ENCODE data around the gene POLE. TPM values are rescaled to one million over a fixed set of nuclear protein-coding genes. Genes with fewer than 3 reads are reported as not detected.
"Not testable (repeated sequence)": the region's sequence is repeated elsewhere in the genome, so short reads cannot be mapped to it uniquely, and the experiment has no call there.

POLE gene
- total RNA-seq, 1 donor = 19.6 TPM

DNA sequence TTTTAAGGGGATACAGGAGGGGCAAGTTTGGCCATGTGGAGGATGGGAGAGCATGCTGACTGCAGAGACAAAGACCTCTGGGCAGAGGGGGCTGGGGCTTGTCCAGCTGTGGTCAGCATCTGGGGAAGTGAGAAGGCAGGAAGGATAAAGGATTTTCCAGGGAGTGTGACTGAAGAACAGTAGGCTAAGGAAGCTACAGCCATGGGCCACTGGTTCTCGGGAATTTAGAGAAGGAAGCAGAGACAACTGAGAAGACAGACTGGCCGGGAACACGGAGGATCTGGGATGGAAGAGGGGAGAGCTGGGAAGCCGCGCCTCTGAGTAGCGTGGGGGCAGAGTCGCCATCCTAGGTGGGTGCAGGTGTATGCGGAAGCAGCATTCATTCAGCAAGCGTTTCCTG lies 16.5 kb upstream of the POLE start:
- H3K4me1 ChIP-seq (ENCODE audit: insufficient read depth, low read length) = no peaks in the 10 kb centered on the region
- no peaks in the 10 kb centered on the region for H3K9me3 ChIP-seq (ENCODE audit: low read depth, low read length)
- no peak overlapping the region for H3K4me3 ChIP-seq (ENCODE audit: low read length)
- no peaks in the 10 kb centered on the region for H3K27me3 ChIP-seq (ENCODE audit: insufficient read depth, low read length)

DNA sequence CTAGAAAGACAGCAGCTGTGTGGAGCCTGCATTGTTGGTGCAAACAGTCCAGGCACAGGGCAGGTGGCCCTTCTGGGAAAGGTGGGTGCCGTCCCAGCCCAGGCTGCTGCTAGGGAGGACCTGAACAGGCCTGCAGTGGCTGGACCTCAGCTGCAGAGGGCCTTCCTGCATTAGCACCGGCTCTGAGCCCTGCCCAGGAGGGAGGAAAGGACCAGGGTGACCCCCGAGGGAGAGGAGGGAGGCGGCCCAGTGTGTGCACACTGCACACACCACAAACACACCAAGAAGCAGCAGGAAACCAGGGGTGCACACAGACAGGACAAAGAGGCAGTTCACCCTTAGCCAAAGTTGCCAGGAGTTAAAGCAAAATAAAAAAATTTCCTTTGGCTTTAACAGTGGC lies 15.5 kb upstream of the POLE start:
- no peak overlapping the region for H3K4me3 ChIP-seq (ENCODE audit: low read length)
- H3K27me3 ChIP-seq (ENCODE audit: insufficient read depth, low read length) = no peaks in the 10 kb centered on the region
- no peaks in the 10 kb centered on the region for H3K4me1 ChIP-seq (ENCODE audit: insufficient read depth, low read length)
- H3K9me3 ChIP-seq (ENCODE audit: low read depth, low read length) = no peaks in the 10 kb centered on the region

DNA sequence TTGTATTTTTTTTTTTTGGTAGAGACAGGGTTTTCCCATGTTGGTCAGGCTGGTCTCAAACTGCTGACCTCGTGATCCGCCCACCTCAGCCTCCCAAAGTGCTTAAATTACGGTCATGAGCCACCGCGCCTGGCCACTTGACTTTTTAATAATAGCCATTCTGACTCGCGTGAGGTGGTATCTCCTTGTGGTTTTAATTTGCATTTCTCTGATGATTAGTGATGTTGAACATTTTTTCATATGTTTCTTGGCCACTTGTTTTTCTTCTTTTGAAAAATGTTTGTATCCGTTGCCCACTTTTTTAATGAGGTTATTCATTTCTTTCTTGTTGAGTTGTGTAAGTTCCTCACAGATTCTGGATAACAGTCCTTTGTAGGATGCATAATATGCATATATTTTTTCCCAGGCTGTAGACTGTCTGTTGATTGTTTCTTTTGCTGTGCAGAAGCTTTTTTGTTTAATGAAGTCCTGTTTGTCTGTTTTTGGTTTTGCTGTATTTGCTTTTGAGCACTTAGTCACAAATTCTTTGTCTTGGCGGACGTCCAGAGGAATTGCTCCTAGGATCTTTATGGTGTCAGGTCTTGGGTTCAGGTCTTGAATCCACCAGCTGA lies 13.2 kb upstream of the POLE start:
- H3K4me3 ChIP-seq (ENCODE audit: low read length) = no peak overlapping the region
- H3K27me3 ChIP-seq (ENCODE audit: insufficient read depth, low read length) = no peaks in the 10 kb centered on the region
- no peaks in the 10 kb centered on the region for H3K4me1 ChIP-seq (ENCODE audit: insufficient read depth, low read length)
- H3K9me3 ChIP-seq (ENCODE audit: low read depth, low read length) = no peaks in the 10 kb centered on the region

DNA sequence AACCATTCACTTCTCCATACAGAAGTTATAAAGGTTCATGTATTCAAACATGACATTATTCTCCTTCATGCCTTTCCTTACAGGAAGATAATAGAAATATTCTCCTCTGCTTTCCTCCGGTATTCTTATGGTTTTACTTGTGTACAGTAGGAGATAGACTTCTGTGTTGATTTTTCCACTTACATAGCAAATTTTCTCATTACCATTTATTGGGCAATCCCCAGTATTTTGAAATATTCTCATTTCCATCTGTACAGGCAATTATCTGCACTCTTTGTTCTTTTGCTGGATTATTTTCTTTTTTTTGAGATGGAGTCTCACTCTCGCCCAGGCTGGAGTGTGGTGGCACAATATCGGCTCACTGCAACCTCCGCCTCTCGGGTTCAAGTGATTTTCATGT lies 11.2 kb upstream of the POLE start:
- Histone ChIP-seq H3K4me3 (ENCODE audit: low read length) (no peak overlapping the region), H3K27me3 (ENCODE audit: insufficient read depth, low read length) (no peaks in the 10 kb centered on the region), H3K9me3 (ENCODE audit: low read depth, low read length) (no peaks in the 10 kb centered on the region), H3K4me1 (ENCODE audit: insufficient read depth, low read length) (no peaks in the 10 kb centered on the region)

DNA sequence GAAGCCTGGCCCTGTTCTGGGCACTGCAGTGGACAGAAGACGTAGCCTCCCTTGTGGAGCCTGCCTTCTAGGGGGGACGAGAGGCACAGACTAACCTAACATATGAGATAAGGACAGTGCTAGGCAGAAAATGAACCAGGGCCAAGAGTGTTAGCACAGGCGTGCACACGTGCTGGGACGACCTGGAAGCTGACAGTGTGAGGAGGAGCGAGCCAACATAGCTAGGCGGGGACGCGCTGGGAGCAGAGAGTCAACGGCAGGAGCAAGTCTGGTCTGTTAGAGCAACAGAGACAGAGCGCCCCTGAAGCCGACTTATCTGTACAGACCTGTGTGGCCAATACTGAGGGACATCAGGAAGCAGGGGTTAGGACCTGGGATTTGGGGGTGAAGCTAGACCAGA lies 8.3 kb upstream of the POLE start:
- Histone ChIP-seq H3K4me1 (ENCODE audit: insufficient read depth, low read length) (no peaks in the 10 kb centered on the region), H3K9me3 (ENCODE audit: low read depth, low read length) (no peaks in the 10 kb centered on the region), H3K27me3 (ENCODE audit: insufficient read depth, low read length) (no peaks in the 10 kb centered on the region), H3K4me3 (ENCODE audit: low read length) (no peak overlapping the region)

DNA sequence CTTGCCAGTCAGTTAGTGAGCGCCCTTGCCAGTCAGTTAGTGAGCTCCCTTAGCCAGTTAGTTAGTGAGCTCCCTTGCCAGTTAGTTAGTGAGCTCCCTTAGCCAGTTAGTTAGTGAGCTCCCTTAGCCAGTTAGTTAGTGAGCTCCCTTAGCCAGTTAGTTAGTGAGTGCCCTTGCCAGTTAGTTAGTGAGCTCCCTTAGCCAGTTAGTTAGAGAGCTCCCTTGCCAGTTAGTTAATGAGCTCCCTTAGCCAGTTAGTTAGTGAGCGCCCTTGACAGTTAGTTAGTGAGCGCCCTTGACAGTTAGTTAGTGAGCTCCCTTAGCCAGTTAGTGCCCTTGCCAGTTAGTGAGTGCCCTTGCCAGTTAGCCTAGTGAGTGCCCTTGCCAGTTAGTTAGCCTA lies 7.7 kb upstream of the POLE start:
- not testable (repeated sequence) for H3K4me3 ChIP-seq (ENCODE audit: low read length); H3K27me3 ChIP-seq (ENCODE audit: insufficient read depth, low read length); H3K4me1 ChIP-seq (ENCODE audit: insufficient read depth, low read length)

DNA sequence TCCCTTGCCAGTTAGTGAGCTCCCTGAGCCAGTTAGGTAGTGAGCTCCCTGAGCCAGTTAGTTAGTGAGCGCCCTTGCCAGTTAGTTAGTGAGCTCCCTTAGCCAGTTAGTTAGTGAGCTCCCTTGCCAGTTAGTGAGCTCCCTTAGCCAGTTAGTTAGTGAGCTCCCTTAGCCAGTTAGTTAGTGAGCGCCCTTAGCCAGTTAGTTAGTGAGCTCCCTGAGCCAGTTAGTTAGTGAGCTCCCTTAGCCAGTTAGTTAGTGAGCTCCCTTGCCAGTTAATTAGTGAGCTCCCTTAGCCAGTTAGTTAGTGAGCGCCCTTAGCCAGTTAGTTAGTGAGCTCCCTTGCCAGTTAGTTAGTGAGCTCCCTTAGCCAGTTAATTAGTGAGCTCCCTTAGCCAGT lies 4.9 kb upstream of the POLE start:
- H3K4me1 ChIP-seq (ENCODE audit: insufficient read depth, low read length); H3K27me3 ChIP-seq (ENCODE audit: insufficient read depth, low read length); H3K9me3 ChIP-seq (ENCODE audit: low read depth, low read length); H3K4me3 ChIP-seq (ENCODE audit: low read length): not testable (repeated sequence)

More for the DNA sequence above, 7.7 kb upstream of the POLE start:
- H3K9me3 ChIP-seq (ENCODE audit: low read depth, low read length) = not testable (repeated sequence)

DNA sequence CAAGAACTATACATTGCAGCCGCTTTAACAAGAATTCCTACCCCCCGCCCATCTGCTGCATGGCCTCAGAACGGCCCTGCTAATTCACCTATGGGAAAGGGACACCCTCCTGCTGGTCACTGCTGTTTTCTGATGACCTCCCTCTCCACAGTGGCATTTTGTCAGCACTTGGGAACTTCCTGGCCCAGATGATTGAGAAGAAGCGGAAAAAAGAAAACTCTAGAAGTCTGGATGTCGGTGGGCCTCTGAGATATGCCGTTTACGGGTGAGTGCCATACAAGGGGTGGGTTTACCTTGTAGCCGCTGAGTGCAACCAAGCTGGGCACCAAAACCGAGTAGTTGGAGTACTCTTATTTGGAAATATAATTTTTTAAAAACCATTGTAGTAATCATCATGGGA lies 3.0 kb upstream of the POLE start:
- Histone ChIP-seq H3K9me3 (ENCODE audit: low read depth, low read length) (no peaks in the 10 kb centered on the region), H3K4me3 (ENCODE audit: low read length) (no peak overlapping the region), H3K27me3 (ENCODE audit: insufficient read depth, low read length) (no peaks in the 10 kb centered on the region), H3K4me1 (ENCODE audit: insufficient read depth, low read length) (peaks cover 14% of the 10 kb centered on the region)

DNA sequence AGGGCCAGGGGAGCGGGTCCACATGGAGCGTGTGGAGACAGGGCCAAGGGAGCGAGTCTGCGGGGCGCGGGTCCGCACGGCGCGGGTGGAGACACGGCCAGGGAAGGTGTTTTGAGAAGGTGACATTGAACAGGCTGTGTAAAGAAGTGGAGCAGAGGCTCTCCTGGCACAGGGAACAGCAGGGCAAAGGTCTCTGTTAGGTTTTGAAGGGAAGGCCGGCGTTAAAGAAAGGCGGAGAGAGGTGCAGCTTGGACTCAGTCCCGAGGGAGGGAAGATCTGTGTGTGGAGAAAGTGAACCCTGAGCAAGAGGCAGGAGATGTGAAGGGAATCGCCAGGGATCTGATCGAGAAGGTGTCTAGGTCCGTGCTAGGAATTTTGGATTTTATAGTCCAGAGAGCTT lies 2.1 kb upstream of the POLE start:
- no peak overlapping the region for H3K4me3 ChIP-seq (ENCODE audit: low read length)
- no peaks in the 10 kb centered on the region for H3K27me3 ChIP-seq (ENCODE audit: insufficient read depth, low read length)
- no peaks in the 10 kb centered on the region for H3K9me3 ChIP-seq (ENCODE audit: low read depth, low read length)
- H3K4me1 ChIP-seq (ENCODE audit: insufficient read depth, low read length) = peaks cover 14% of the 10 kb centered on the region

DNA sequence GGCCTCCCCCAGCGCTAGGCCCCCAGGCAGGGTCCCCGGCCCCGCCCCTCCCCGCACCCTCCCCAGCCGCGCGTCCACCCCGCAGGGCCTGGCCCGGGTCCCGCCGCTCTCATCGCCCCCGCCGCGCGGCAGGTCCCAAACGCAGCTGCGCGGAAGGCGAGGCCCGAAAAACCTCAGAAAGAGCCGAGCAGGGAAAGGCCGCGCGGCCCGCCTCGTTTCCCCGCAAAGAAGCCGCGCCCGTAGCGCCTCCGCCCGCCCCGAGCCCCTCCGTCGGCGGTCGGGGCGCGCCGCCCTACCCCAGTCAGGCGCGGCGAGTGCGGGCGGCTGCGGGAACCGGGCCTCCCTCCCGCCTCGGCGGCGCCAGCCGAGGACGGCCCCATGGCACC lies 324 bp downstream of the POLE start:
- H3K27me3 ChIP-seq (ENCODE audit: insufficient read depth, low read length) = no peaks in the 10 kb centered on the region
- peak overlapping the region; percentile 63 for H3K4me3 ChIP-seq (ENCODE audit: low read length)
- no peaks in the 10 kb centered on the region for H3K9me3 ChIP-seq (ENCODE audit: low read depth, low read length)
- H3K4me1 ChIP-seq (ENCODE audit: insufficient read depth, low read length) = peaks cover 14% of the 10 kb centered on the region

DNA sequence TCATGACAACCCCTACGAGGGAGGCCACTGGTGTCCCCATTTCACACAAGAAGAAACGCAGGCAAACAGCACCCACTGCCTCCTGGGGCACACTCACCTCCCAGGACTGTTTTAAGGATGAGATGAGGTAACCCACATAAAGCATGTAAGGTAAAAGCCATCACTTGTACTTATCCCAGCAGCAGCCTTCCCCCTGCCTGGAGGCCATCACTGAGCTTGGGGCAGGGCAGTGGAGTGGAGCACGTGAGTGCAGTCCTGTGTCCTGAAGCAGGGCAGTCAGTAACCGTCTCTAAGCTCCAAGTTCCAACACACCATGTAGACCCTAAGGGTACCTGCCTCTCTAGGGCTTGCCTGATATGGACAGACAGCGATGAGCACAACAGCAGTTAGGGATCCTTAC lies 1.7 kb downstream of the POLE start:
- no peaks in the 10 kb centered on the region for H3K27me3 ChIP-seq (ENCODE audit: insufficient read depth, low read length)
- H3K9me3 ChIP-seq (ENCODE audit: low read depth, low read length) = no peaks in the 10 kb centered on the region
- H3K4me3 ChIP-seq (ENCODE audit: low read length) = no peak overlapping the region
- peaks cover 14% of the 10 kb centered on the region for H3K4me1 ChIP-seq (ENCODE audit: insufficient read depth, low read length)

DNA sequence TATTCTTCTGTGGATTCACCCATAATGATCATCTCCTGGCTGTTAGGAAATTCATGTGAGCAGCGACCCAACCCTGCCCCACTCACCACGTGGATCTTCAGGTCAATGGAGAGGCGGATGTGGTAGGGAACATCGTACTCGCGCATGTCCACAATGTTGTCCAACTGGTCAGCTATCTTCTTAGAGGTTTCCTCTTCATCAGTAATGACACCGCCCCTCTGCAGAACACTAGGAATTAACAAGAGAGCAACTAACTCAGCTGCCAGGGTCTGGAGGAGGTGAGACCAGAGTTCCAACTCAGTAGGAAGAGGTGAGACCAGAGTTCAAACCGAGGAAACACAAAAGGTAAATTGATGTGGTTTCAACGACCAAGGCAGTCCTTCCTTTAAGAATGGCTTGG lies 9.7 kb downstream of the POLE start:
- Histone ChIP-seq H3K4me1 (ENCODE audit: insufficient read depth, low read length) (no peaks in the 10 kb centered on the region), H3K9me3 (ENCODE audit: low read depth, low read length) (no peaks in the 10 kb centered on the region), H3K27me3 (ENCODE audit: insufficient read depth, low read length) (no peaks in the 10 kb centered on the region), H3K4me3 (ENCODE audit: low read length) (no peak overlapping the region)

DNA sequence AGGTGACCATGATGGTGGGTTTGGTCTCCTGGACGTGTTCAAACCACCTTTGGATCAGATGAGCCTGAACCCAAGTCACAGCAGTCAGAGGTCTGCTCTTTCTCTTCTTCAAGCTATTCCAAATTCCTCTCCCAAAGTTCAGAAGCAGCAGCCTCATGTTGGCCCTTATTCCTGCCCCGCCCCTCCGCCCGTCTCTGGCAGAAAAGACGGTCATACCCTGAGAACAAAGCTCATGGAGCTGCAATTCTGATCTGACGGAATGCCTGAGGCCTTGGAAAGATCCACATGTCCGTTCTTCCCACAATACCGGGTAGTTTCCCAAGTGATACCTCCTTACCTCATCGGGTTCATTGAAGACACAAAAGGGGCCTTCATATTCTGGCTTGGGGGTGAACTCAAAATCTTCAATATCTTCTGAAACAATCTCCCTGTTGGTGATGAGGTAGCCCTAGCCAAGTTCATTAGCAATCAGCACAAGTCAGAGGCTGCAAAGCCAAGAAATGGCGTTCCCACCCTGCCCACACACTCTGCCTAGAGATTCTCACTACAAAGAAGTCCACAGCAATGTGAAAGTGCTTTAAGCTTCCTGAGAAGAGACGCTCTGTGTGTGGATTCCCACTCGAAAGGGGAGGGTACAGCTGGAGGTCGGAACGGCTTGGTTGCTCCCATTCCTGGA lies 11.2 kb downstream of the POLE start:
- Histone ChIP-seq H3K4me3 (ENCODE audit: low read length) (no peak overlapping the region), H3K9me3 (ENCODE audit: low read depth, low read length) (no peaks in the 10 kb centered on the region), H3K27me3 (ENCODE audit: insufficient read depth, low read length) (no peaks in the 10 kb centered on the region), H3K4me1 (ENCODE audit: insufficient read depth, low read length) (no peaks in the 10 kb centered on the region)

DNA sequence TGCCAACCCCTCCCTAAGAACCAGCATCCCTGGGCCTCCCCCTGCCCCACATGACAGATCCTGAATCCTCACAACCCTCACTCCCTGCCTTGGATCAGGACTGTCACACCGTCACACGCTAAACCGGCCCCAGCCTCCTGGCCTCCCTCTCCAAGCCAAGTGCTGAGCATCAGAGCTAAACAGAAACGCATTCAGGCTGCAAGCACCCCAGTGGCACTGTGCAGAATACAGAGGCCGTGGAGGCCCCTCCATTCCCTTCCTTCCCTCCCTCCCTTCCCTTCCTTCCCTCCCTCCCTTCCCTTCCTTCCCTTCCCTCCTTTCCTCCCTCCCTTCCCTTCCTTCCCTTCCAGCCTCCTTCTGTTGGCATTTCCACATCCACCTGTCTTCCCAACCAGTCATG lies 12.6 kb downstream of the POLE start:
- Histone ChIP-seq H3K9me3 (ENCODE audit: low read depth, low read length) (no peaks in the 10 kb centered on the region), H3K4me1 (ENCODE audit: insufficient read depth, low read length) (no peaks in the 10 kb centered on the region), H3K4me3 (ENCODE audit: low read length) (no peak overlapping the region)

DNA sequence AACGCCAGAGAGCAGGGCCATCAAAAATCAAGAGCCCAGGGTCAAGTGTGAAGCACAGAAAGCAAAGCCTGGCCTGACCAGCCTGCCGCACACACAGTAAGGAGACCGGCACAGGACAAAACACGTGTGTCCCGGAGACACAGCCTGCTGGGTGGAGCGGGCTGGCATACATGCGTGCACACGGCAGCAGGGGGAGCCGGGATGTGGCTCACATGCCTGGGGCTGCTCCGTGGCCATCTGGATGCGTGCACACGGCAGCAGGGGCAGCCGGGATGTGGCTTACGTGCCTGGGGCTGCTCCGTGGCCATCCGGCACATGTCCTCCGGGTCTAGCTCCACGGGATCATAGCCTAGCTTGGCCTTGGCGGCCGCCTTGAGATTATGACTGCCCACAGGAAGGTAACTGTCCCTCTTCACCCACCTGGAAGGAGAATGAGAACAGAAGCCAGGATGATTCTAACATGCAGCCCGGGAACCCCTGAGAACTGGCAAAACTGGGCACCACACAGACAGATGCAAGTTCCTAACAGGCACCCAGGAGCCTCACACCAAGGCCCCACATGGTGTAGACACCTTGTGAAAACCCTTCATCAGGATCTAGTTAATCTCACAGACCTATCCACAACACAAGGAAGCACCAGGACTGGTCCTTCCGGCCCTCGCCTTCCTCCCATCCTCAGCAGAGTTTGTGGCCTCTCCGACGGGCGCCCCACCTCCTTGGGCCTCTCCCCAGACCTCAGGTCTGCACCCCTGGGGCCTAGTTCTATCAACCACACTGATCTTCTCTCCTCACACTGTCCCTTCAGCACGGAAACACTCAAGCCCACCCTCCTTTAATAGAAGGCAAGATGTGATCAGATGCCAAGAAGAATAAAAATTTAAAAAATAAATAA lies 13.6 kb downstream of the POLE start:
- Histone ChIP-seq H3K27me3 (ENCODE audit: insufficient read depth, low read length) (no peaks in the 10 kb centered on the region), H3K4me1 (ENCODE audit: insufficient read depth, low read length) (no peaks in the 10 kb centered on the region), H3K4me3 (ENCODE audit: low read length) (no peak overlapping the region), H3K9me3 (ENCODE audit: low read depth, low read length) (no peaks in the 10 kb centered on the region)

More for the DNA sequence above, 12.6 kb downstream of the POLE start:
- no peaks in the 10 kb centered on the region for H3K27me3 ChIP-seq (ENCODE audit: insufficient read depth, low read length)
